Stimulated activated CD4-positive, alpha-beta T cell treated with anti-CD3 and anti-CD28 coated beads, Interleukin-15, amount 100 ng/mL, for 1 hour (primary cell): Measurements from ENCODE around the gene PALM3.
"Not testable (repeated sequence)": the region's sequence is repeated elsewhere in the genome, so short reads cannot be mapped to it uniquely, and the experiment has no call there.

Experiments used
- DNase-seq, 2 donors: peaks; one replicate each; pipeline ENCODE4 v3.0.0-alpha.2; 2020; ENCODE audit warnings: low read depth in 1 of 2, low spot score in 1 of 2

Gene PALM3

GRCh38 chr19:14059652-14060155 lies 2.2 kb downstream of the PALM3 start:
- DNase-seq, result no peak

- DNase-seq, result peak in 1 of 2 donors; percentile 20
Observed at GRCh38 chr19:14059093-14059480, 2.8 kb downstream of the PALM3 start.

- no peak for DNase-seq
Observed at GRCh38 chr19:14058182-14059092, 3.4 kb downstream of the PALM3 start.

- no peak for DNase-seq
Observed at GRCh38 chr19:14056741-14057356, 5.0 kb downstream of the PALM3 start.

- no peak for DNase-seq
Observed at GRCh38 chr19:14056069-14056666, 5.7 kb downstream of the PALM3 start.

- DNase-seq, result no peak
Observed at GRCh38 chr19:14055396-14055795, 6.5 kb downstream of the PALM3 start.

GRCh38 chr19:14054721-14055120 lies 7.2 kb downstream of the PALM3 start:
- DNase-seq, result no peak

GRCh38 chr19:14054099-14054498 lies 7.8 kb downstream of the PALM3 start:
- no peak for DNase-seq

- no peak for DNase-seq
Observed at GRCh38 chr19:14053500-14053899, 8.4 kb downstream of the PALM3 start.

GRCh38 chr19:14053032-14053431 lies 8.8 kb downstream of the PALM3 start:
- no peak for DNase-seq

GRCh38 chr19:14052470-14052869 lies 9.4 kb downstream of the PALM3 start:
- DNase-seq, result no peak

- no peak for DNase-seq
Observed at GRCh38 chr19:14051980-14052379, 9.9 kb downstream of the PALM3 start.

- not testable (repeated sequence) for DNase-seq
Observed at GRCh38 chr19:14050961-14051360, 10.9 kb downstream of the PALM3 start.

- no peak for DNase-seq
Observed at GRCh38 chr19:14050512-14050911, 11.4 kb downstream of the PALM3 start.

GRCh38 chr19:14048443-14049153 lies 13.3 kb downstream of the PALM3 start:
- DNase-seq, result peak; percentile 54 to 76

- DNase-seq, result not testable (repeated sequence)
Observed at GRCh38 chr19:14047866-14048265, 14.0 kb downstream of the PALM3 start.

- not testable (repeated sequence) for DNase-seq
Observed at GRCh38 chr19:14042659-14043608, 18.9 kb downstream of the PALM3 start.

GRCh38 chr19:14039181-14039580 lies 22.7 kb downstream of the PALM3 start:
- DNase-seq, result no peak

- no peak for DNase-seq
Observed at GRCh38 chr19:14035706-14036105, 26.2 kb downstream of the PALM3 start.

- not testable (repeated sequence) for DNase-seq
Observed at GRCh38 chr19:14035159-14035558, 26.7 kb downstream of the PALM3 start.
